Kidney tubule cell (primary cell): ENCODE results near the gene FAXC.
"Not testable (repeated sequence)": the region's sequence is repeated elsewhere in the genome, so short reads cannot be mapped to it uniquely, and the experiment has no call there.

Experiments used
- DNase-seq: peaks from one replicate; pipeline ENCODE4 v3.0.0-alpha.2; 2018; ENCODE audit warnings: low spot score

Gene FAXC

DNA sequence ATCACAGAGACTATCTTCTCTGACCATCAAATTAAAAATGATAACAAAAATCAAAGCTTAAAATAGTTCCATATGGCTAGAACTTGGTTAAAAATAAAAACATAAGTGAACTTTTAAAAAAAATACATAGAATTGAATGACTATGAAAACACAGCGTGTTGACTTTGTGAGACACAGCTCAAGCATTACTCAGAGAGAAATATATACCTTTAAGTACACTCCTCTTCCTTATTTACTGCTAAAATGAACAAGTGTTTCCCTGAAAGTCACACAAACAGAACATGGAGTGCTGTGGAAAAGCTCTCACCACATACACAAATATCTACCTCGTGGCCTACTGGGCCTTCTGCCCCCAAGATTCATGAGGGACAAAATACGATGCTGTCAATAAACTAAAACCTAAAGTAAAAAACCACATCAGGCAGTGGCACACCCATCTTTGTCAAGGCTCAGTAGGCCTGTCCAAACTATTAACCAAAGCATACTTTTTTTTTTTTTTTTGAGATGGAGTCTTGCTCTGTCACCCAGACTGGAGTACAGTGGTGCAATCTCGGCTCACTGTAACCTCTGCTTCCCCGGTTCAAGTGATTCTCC is 7.5 kb downstream of the FAXC start:
- no peak for DNase-seq

DNA sequence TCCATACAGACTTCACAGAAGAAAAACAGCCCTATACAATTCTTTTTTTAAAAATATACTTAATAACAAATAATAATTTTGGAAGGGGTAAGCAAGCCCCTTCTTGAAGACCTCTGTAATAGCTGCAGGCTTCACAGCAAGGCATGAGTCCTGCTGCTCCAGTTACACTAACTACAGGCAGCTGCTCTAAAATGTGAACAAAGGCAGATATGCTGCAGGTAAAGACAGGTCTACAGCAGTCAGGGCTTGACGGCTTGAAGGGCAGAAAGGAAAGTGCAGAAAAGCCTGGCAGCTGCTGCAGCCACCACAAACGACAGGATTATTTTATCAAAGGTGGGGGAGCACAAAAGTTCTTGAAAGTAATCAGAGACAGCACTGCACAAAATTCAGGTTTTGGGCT is 11.3 kb downstream of the FAXC start:
- no peak for DNase-seq

DNA sequence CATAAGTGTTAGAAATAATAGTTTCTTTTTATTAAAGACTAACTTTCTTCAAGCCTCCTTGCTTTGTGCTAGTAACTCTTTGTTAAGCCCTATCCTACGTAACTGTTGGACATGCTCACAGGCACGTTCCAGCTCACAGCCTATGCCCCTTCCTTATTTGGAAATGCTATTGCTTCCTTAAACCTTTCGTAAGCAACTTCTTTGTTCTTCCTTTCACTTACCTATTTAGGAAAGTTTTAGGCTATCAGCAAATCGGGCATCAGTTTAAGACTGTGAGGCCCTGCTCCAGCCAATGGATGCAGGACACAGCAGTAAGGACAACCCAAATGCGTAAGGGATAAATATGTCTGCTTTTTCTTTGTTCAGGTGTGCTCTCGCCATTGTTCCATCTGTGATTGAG is 14.2 kb downstream of the FAXC start:
- not testable (repeated sequence) for DNase-seq

DNA sequence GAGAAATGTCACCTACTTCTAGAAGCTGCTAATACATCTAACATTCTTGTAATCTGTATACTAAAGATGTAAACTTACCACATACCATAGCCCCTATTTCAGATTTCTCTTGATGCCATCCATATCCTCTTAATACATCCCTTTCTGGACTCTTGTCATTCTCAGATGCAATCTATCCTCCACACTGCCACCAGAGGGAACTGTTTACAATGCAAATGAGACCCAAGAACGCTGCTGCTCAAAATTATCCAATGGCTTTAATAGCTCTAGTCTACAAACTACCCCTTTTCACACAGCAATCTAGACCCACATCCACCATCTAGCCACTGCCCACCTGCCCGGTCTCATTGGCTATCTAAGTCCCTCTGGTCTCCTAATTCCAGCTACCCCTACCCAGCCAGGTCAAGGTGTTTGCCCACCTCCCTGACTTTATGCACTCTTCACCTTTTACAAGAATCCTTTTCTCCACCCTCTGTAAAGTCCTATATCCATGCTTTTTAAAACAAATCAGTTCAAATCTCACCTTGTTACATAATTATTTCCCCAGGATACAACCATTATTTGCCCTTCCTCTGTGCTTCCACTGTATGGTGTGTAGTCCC is 14.8 kb downstream of the FAXC start:
- DNase-seq = peak; percentile 62

DNA sequence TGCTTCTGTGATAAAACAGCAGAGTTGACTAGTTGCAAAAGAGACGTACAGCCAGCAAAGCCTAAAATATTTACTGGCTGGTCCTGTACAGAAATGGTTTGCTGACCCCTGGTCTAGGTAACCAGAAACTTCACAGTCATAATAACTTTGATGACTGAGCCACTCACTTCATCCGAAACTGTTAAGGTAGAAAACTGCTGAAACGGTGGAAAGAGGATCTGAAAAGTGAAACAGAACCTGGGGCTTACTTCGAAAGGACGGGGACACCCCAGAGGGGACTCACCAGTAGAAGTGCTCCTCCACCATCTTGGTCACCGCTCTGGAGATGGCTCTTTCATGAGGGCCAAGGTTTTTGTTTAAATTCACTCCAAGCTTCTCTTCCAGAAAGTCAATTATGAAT is 16.4 kb downstream of the FAXC start:
- no peak for DNase-seq

DNA sequence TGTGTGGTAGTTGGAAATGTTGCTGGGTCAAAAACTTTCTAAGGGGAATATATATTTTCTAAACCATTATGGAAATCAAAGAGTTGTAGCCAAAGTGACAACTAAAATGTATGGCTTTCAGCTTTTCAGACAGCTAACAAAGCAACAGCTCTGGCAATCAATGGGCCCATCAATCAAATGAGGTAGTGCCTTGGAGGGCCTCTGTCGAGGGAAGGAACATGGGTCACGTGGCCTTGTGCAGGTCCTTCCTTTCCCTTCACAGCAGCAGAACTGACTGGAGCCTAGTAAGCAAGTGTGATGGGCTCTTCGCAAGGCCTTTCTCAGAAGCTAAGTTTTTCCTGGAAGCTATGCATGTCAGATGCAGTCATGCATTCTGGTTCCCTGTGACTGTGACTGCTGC is 17.9 kb downstream of the FAXC start:
- DNase-seq = no peak

DNA sequence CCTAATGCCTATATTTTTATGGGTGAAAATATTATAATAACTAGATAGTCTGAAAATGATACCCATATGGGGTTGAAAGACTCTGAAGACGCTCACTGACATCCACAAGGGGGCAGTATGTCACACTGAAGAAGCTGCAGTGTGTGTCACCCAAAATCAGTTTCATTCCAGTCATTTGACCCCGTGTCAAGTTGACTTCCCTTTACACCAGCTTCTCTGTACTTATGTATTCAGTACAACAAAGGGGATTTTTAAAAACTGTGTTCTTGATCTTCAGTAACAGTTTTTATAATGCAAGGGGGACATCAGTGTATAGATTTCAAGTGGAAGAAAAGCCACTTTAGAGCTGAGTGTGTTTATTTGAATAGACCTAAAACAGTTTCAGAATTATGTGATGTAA is 19.3 kb downstream of the FAXC start:
- DNase-seq = peak; percentile 73

DNA sequence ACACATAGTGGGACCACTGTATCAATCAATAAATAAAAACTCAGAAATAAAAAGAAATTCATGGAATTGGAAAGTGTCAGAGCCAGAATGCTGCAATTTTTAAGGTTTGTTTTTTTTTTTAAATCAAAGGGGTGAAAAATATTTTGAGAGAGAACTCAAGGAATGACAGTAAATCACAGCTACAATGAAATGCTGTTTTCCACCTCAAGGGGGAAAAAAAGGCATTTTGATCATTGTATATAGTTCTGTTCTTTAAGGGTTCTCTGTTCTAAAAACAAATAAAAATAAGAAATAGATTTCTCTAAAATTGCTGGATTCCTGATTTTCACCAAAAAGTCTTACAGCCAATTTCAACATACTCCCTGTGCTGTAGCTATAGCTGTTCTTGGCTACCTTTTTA is 24.5 kb downstream of the FAXC start:
- DNase-seq = no peak

DNA sequence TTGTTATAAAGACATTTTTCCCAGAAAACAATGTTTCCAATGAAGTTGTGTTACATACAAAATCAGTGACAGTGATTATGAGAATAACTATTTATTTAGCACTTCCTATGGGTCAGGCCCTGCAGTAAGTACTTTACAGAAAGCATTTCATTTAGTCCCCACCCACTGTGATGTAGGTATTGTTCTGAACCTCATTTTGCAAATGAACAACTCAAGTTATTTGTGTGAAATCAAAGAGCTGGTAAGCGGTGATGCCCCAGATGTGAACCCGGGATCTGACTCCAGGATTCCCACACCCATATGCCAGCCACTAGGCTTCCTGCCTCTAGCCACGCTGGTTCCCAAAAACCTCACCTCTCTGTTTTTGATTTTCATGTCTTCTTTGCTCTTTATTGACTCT is 30.9 kb downstream of the FAXC start:
- DNase-seq = no peak

DNA sequence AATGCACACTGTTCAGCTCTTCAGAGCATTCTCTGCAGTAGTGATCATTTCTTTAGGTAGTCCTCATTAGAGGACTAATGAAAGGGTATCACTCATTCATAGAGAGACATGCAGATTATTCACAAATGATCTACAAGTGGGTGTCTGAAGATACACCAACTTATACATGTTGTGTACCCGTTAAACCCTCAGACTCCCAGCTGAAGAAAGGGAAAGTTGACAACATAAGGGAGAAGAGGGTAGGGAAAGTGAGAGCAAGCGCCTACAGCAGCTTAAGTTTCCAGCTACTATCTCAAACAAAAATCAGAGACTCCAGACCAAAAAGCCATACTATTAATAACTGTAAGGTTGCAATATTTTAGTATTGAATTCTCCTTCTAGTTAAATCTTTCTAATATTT is 37.1 kb downstream of the FAXC start:
- no peak for DNase-seq

DNA sequence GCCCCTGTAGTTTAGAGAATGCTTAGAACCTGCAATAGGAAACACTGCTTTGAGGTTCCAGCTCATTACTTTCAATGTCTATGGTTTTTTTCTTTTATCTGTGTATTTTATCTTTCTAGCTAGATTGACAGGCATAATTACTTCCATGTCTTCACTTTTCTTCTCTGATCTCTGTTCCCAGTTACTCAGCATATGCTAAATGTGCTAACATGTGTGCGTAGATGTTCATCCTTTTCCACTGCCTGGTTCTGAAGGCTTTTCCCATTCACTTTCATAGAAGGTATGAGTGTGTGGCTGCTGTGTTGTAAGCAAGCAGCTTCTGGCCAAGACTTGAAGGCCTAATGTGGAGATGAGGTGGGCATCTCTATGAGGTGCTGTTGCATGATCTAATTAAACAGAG is 38.9 kb downstream of the FAXC start:
- no peak for DNase-seq

DNA sequence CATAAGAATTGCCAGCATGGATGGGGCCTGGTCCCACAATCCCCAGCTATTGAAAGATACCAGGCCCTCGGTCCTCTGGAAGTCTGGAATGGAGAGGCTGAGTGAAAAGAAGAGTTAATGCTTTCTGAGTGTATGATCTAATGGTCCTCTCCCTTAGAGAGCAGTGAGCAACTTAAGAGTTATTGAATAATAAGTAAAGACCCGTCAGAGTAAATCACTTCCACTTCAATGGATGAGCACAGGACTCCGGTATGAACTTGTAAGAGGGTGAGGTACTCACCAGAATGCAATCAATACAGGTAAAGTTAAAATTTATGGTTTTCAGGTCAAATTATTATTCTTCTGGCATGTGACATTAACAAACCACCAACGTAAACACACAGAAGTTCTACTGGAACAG is 39.9 kb downstream of the FAXC start:
- DNase-seq = no peak

DNA sequence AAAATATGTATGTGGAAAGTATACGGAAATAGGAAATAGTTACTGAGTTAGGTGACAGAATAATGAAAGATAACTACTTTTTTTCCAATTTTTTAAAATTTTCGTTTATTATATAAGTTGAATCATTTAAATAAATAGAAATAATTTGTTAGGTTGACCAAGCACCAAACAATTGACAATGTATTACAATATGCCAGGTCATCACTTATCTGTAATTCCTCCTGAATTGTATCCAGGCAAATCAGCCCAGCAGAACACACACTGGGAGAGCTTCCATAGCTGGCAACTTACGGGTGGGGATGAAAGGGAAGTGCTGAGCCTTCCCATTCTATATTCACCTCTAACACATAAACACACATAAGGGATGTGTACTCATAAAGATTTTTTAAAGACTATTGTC is 40.7 kb downstream of the FAXC start:
- no peak for DNase-seq

DNA sequence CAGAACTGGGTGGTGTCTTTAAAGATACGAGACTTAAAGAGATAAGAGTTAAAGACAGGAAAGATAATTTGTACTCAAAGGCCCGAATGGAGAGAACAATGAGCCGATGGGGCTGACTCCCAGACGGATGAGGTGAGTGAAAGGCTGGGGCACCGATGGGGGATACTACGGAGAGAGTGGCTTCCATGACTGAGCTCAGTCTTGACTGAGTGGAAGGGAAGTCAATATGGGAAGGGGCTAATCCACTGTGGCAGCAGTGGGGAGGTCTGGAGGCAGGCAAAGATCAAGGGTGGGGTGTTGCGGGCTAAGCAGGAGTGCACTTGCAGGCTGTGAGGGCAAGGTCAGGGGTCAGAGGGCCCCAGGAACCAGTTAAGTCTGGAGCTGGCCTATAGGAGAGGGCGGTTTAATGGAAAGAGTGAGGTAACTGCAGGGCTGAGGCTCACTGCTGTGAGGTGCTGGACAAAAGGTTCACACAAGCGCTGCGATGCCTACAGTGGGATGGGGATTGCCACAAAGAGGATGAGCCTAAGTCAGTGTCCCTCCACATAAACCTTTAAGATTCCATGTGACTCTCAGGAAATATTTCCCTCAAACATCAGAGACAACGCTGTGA is 42.1 kb downstream of the FAXC start:
- no peak for DNase-seq

DNA sequence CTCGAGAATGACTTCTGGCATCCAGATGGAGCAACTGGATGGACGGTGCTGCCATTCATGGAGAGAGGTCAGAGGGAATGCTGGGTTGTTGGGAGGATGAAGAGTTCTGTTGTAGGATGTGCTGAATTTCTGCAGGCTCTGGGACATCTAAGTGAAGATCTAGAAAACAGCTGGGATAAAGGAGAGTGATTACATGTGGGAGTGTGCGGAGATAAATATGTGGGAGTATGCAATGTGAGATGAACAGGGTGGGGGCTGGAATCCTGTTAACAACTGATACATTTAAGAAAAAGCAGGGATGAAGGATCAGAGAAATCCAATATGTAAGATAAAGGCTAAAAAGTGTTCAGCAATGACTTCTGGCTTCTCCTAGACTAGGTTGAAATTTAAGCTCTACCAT is 43.1 kb downstream of the FAXC start:
- DNase-seq = no peak

DNA sequence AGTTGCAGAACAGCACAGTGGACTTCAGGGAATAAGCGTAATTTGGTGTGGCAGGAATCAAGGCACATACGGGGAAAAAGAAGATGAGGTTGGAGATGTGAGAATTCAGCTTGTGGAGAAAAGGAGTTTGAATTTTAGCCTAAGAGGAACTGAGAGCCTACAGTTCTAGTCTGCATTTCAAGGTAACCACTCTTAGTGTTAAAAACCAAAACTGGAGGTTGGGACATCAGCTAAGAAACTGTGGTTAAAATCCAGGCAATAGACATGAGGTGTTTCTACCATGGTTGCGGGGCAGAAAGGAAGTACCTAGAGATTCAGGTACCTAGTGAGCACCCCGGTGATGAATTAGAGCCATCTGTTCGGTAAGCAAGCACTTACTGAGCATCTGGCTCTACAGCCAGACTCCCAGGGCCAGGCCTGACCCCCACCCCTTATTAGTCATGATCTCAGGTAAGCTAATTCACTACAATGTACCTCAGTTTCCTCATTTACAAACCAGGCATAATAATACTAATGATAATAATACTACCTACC is 44.4 kb downstream of the FAXC start:
- no peak for DNase-seq

DNA sequence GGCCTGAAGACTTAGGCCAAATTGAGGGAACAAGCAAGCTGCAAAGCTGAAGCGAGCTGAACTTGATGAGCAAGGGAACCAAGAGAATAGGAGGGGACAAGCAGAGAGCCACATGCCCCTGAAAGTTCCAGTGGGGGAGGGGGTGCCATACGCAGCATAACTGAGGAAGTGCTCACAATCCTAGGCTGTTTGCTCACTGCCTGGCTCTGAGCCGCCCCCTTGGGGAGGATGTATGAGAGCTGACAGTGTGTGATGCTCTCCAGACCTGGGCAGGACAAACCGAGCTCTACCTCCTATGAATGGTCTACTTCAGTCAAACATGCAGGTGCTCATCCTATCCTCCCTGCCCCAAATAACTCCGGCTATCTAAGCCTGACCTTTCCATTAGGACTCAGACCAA is 52.1 kb downstream of the FAXC start:
- DNase-seq = no peak

DNA sequence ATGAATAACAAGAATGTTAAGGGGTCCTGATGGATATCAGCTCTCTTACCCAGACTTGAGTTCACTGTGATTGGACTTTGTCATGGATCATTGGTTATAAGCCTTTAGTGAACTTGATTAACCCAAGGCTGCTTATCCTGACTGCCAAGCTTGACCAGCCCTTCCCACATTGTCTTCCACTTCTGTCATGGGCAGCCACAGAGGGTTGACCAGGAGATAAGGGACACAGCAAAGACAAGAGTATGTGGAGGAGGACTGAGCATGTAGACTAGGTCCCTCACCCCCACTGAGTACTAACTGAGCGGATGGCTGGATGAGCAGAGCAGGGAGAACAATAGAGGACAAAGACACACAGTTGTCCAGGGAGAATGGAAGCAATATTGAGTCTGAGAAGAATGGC is 52.5 kb downstream of the FAXC start:
- DNase-seq = no peak

DNA sequence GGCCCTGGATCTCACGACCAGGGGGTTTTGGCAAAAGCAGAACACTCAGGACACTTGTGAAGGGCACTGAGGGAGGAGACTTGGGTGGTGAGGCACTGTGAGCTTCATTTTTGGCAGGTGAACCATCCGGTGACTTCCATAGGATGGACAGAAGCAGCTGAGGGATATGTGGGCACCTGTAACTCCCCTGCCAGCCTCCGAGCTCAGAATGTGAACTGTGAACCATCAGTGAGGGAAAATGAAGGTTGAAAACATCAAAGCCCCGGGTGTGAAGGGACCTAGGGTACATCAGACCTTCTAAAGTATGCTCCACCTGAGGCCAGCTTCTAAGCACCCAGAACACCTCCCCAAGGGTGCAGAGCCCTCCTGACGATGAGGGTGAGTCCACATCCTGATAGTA is 53.2 kb downstream of the FAXC start:
- DNase-seq = no peak

DNA sequence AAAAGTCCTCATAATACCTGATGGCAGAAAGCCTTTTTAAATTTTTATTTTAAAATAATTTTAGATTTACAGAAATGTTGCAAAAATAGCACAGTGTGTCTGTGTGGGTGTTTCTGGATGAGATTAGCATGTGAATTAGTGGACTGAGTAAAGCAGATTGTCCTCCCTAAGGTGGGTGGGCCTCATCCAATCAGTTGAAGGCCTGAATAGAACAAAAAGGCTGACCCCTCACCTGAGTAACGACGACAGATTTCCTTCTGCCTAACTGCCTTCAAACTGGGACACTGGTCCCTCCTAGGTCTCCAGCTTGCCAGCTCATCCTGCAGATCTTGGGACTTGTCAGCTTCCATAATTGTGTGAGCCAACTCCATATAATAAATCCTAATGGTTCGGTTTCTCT is 54.2 kb downstream of the FAXC start:
- no peak for DNase-seq

DNA sequence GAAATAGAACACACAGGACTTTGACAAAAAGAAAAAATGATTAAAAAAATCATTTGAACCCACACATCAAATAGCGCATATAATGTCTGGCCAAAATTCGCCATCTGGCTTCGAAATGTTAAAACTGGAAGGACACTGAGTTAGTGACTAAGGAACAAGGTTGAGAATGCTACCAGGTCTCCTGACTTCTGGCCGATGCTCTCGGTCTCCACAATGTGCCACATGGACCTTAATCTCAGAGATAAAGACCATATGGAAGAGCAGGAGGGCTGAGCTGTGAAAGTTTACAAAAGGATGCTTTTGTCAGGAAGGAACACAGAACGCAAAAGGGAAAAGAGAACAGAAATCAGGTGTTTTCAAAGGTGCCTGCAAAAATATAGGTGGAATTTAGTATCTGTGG is 54.7 kb downstream of the FAXC start:
- no peak for DNase-seq

DNA sequence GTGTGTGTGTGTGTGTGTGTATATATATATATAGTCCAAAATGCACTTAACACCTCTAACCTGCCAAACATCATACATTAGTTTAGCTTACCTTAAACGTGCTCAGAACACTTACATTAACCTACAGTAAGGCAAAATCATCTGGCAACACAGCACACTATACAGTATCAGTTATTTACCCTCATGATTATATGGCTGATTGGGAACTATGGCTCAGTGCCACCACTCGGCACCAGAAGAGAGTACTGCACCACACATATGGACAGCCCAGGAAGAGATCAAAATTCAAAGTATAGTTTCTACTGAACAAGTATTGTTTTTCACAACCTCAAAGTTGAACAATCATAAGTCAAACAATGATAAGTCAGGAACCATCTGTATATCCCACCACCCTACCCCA is 59.8 kb downstream of the FAXC start:
- DNase-seq = no peak

DNA sequence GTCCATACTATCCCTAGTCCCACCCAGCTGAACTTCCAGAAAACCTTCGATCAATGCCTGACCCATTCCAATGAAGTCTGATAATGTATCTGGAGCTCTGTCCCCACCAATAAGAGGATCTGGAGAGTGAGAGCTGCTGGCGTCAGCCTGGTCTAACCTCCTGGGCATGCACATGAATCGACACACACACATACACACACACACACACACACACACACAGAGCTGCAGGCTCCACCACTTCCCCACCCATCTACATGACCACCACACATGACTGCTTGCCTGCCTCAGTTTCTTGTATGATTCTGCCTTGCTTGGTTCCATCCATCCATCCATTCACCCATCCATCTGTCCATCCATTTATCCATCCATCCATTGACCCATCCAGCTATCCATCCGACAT is 60.8 kb downstream of the FAXC start:
- DNase-seq = no peak

DNA sequence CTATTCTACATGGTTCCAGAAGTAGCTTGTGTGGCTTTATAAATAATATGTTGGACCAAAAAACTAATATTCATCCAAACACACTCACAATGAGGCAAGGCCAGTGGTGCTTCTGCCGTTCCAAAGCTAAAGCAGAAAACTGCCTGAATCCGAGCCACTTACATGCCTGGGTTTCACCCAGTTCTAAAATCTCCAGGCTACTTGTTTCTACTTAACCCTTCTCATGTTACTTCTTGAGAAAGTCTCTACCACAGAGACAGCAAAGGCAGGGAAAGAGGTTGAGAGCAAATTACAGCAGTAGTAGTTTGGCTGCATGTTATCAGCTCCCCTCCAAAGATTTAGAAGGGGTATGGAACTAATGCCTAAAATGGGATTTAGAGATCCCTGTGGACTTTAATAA is 62.0 kb downstream of the FAXC start:
- no peak for DNase-seq
